Ectodermal cell (in vitro differentiated cells): Measurements from ENCODE around the gene SNAPC4.

Source experiments
- H3K27ac ChIP-seq: 2 replicates; pipeline ENCODE4 v1.7.0; 2013; ENCODE audit warnings: mild to moderate bottlenecking, low read depth, low read length; ENCODE audit not compliant: insufficient read depth, poor library complexity, severe bottlenecking
- H3K27me3 ChIP-seq: 2 replicates; pipeline ENCODE4 v1.7.0; 2013; ENCODE audit warnings: mild to moderate bottlenecking, low read length; ENCODE audit not compliant: insufficient read depth, control insufficient read depth, poor library complexity, severe bottlenecking
- H3K36me3 ChIP-seq: one replicate; pipeline ENCODE4 v1.7.0; 2013; ENCODE audit warnings: low read length; ENCODE audit not compliant: control insufficient read depth, insufficient read depth
- H3K4me1 ChIP-seq: one replicate; pipeline ENCODE4 v1.7.0; 2013; ENCODE audit warnings: low read length; ENCODE audit not compliant: control insufficient read depth, insufficient read depth
- H3K4me3 ChIP-seq: 2 replicates; pipeline ENCODE4 v1.7.0; 2013; ENCODE audit warnings: low read depth, low read length, control low read depth; ENCODE audit not compliant: insufficient read depth
- H3K9me3 ChIP-seq: 2 replicates; pipeline ENCODE4 v1.7.0; 2013; ENCODE audit warnings: mild to moderate bottlenecking, low read length, moderate library complexity; ENCODE audit not compliant: control insufficient read depth
- WGBS, 2 experiments: methylation state at CpG; one replicate each; pipeline ENCODE4 v1.1.7; 2013; ENCODE audit warnings: missing lambda C conversion rate in 2 of 2; 5-methylcytosine and 5-hydroxymethylcytosine counted together

Gene SNAPC4

GRCh38 chr9:136439481-136440408, 39.8 kb upstream of the SNAPC4 start, which contains the start of gene INPP5E:
Gene INPP5E, minus strand, starts transcription at chr9:136439845. Its CDS starts 426 bp downstream, at chr9:136439419.
- WGBS, 2 experiments = 13% methylated on average over 90 of the region's 90 CpGs
- Histone ChIP-seq H3K27ac (peak within 1 kb of the TSS; percentile 55), H3K4me1 (peaks cover 8% of the 10 kb centered on the region), H3K4me3 (peak within 1 kb of the TSS; percentile 86), H3K27me3 (no peaks in the 10 kb centered on the region), H3K36me3 (peaks cover 9% of the 10 kb centered on the region), H3K9me3 (no peaks in the 10 kb centered on the region)

DNA sequence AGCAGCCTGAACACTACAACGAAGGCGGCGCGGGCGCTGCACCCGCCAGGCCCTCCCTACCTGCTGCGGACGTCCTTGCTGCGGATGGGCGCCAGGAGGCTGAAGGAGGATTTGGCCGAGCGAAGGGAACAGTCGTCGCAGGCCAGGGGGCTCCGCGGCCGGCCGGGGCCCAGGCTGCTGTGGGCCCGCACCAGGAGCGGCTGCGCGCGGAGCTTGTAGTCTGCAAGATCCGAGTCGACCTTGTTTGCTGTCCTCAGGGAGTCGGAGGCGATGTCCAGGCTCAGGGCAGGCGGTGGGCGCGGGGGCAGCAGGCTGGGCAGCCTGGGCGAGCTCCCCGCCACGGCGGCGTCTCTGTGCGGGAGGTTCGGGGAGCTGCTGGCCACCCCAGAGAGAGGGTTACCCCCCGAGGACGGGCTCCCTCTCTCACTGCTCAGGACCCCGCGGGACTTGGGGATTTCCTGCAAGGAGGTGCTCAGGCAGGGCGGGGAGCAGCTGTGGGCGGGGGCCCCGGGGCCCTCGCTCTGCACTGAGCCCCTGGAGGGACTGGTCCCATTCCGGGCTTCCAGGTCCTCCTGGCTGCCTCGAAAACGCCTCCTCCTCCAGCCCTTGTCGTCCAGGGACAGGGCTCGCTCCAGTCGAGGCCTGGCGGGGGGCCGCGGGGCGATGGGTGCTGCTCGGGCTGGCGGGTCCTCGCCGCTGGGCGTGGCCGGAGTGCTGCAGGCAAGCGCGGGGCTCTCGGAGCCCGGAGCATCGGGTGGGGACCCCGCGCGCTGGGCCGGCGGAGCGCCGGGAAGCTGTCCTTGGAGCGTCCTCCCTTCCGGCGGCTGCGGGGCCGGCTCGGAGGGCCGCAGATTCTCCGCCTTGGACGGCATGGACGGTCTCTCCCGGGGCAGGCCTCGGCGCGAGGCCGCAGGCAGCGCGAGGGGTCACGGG, 38.8 kb upstream of the SNAPC4 start:
- H3K36me3 ChIP-seq = no peaks in the 10 kb centered on the region
- no peak overlapping the region for H3K27ac ChIP-seq
- H3K9me3 ChIP-seq = no peaks in the 10 kb centered on the region
- 1% methylated on average over 91 of the region's 91 CpGs for WGBS, 2 experiments
- H3K4me3 ChIP-seq = peak overlapping the region; percentile 86
- peaks cover 8% of the 10 kb centered on the region for H3K4me1 ChIP-seq
- H3K27me3 ChIP-seq = no peaks in the 10 kb centered on the region

GRCh38 chr9:136437839-136438547, 38.0 kb upstream of the SNAPC4 start:
- H3K4me3 ChIP-seq = peak overlapping the region; percentile 86
- no peaks in the 10 kb centered on the region for H3K9me3 ChIP-seq
- peaks cover 8% of the 10 kb centered on the region for H3K4me1 ChIP-seq
- H3K36me3 ChIP-seq = no peaks in the 10 kb centered on the region
- no peaks in the 10 kb centered on the region for H3K27me3 ChIP-seq
- H3K27ac ChIP-seq = no peak overlapping the region
- 60 to 62% methylated on average over 37 of the region's 37 CpGs for WGBS, 2 experiments

DNA sequence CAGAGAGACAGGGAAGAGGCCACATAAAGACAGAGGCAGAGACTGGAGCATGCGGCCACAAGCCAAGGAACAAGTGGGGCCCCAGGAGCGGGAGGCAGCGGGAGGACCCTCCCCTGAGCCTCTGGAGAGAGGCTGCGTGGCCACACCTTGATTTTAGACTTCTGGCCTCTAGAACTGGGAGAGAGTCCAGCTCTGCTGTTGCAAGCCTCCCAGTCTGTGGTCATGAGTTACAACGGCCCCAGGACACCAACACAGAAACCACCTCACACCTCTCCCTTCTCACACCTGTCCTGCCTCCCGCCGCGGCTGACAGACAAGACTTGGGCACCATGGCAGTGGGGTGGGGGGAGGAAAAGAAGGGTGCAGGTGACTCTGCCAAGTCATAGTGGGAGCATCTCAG, 37.5 kb upstream of the SNAPC4 start:
- Histone ChIP-seq H3K4me3 (peak overlapping the region; percentile 86), H3K36me3 (no peaks in the 10 kb centered on the region)

DNA sequence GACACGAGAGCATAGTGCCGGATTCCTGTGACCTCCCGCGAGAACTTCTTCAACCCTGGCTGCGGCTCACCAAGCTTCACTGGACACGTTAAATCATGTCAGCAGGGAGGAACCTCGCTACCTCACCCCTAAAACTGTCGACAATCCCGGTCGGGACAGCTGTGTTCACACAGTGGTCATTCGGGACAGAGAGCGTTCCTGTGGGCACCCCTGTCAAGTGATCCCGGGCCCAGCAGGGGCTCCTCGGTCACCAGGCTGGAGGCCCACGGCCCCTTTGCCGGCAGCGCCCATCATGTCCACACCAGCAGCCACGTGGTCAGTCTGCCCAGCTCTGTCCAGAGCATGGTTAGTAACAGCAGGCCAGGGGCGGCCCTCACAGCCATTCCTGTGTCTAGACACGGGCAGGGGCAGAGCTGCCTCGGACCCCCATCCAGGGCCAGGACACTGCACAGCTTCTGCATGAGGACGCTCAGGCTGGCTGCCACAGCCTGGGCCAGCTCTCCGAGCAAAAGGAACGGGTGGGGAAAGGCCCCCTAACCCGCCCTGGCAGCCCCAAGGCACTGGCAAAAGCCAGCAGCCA, 36.2 kb upstream of the SNAPC4 start:
- Histone ChIP-seq H3K4me1 (peaks cover 8% of the 10 kb centered on the region), H3K36me3 (no peaks in the 10 kb centered on the region), H3K9me3 (no peaks in the 10 kb centered on the region), H3K27ac (no peak overlapping the region), H3K27me3 (no peaks in the 10 kb centered on the region), H3K4me3 (no peak overlapping the region)
- WGBS, 2 experiments = 86% methylated on average over 25 of the region's 25 CpGs

More for the DNA sequence above, 37.5 kb upstream of the SNAPC4 start:
- H3K27ac ChIP-seq = no peak overlapping the region
- H3K9me3 ChIP-seq = no peaks in the 10 kb centered on the region
- peaks cover 8% of the 10 kb centered on the region for H3K4me1 ChIP-seq
- WGBS, 2 experiments = 94 to 96% methylated on average over 8 of the region's 8 CpGs
- H3K27me3 ChIP-seq = no peaks in the 10 kb centered on the region

DNA sequence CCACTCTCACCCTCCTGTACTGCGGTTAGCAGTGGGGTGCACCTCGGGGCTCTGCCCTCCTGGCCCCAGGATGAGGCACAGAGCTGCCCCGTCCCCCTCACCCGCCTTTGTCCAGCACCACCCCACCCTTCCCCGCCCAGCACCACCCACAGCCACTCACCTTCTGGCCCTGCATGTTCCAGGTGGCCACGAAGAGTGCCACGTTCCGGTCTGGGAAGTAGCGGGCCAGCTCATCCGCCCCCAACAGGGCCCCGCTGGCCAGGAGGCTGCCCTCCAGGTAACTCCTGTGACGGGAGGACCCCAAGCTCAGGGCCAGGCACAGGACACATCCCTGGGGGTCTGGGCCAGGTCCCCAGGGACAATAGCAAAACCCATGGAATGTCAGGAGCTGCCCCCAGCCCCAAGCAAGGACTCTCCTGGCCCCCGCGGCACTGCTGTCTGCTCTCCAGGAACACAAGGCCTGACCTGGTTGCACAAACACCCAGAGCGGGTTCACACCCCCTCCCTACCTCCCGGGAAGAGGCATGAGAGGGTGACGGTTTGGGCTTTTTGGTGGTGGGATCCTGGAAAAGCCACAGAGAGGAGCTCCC, 34.7 kb upstream of the SNAPC4 start:
- WGBS, 2 experiments = 95 to 96% methylated on average over 17 of the region's 17 CpGs
- Histone ChIP-seq H3K27me3 (no peaks in the 10 kb centered on the region), H3K9me3 (no peaks in the 10 kb centered on the region), H3K4me3 (no peak overlapping the region), H3K36me3 (peaks cover 10% of the 10 kb centered on the region), H3K4me1 (peaks cover 8% of the 10 kb centered on the region), H3K27ac (no peak overlapping the region)

DNA sequence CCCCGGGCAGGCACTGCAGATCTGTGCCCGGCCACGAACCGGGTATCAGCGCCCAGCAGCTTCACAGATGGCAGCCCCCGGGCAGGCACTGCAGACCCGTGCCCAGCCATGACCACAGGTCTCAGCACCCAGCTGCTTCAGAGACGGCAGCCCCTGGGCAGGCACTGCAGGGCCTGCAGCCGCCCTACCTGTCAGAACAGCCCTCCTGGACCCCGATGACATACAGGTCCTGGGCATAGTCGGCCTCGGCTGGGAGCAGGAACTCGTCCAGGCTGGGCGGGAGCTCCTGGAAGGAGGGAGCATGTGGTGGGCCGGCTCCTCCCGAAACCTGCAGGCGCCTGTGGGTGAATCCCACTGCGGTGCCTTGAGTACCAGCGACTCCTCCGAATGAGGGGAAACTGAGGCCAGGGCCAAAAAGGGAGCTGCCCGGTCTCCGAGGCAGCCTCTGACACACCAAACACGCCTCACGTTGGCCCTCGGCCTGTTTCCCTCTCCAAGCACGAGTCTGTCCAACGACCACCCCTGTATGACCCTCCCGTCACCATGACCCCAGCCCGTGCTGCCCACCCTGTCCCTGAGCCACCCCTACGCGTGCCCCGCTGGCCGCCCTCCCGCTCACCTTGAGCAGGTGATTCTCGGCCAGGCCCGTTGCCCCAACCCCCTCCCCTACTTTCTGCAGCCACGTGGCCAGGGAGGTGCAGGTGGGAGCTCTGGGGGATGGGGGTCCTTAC, 34.0 kb upstream of the SNAPC4 start:
- WGBS, 2 experiments = 95 to 96% methylated on average over 37 of the region's 37 CpGs
- peaks cover 17% of the 10 kb centered on the region for H3K36me3 ChIP-seq
- H3K27ac ChIP-seq = no peak overlapping the region
- H3K27me3 ChIP-seq = no peaks in the 10 kb centered on the region
- H3K4me3 ChIP-seq = no peak overlapping the region
- H3K9me3 ChIP-seq = no peaks in the 10 kb centered on the region
- H3K4me1 ChIP-seq = peaks cover 8% of the 10 kb centered on the region

DNA sequence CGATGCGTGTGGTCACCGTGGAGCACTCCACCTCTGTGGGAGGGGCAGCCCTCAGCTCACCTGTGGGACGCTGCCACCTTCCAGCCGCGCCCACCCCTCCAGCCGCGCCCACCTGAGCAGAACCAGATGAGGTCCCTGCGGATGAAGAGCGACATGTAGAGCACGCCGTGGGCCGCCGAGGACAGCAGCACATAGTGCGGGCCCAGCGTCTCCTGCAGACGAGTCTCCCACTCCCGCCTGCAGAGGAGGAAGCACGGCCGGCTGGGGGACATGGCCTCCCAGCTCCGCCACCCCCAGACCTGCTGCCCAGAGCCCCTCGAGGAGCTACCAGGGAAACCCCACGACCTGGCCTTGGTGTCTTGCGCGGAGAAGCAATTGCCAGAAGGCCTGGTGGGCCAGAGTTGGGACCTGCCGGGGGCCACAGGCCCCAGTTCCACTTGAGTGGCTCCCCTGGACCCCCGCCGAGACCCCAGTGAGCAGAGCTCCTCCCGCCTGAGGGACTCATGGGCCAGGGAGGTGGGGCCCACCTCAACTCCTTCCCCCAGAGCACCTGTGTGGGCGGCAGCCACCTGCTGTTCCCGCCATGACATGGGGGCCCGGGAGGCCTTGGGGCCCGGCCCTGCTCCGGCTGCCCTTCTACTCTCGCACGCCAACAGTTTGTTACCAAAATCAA, 33.2 kb upstream of the SNAPC4 start:
- H3K27me3 ChIP-seq = no peaks in the 10 kb centered on the region
- H3K27ac ChIP-seq = no peak overlapping the region
- no peaks in the 10 kb centered on the region for H3K9me3 ChIP-seq
- 89 to 90% methylated on average over 36 of the region's 36 CpGs for WGBS, 2 experiments
- H3K36me3 ChIP-seq = peaks cover 17% of the 10 kb centered on the region
- H3K4me1 ChIP-seq = peaks cover 8% of the 10 kb centered on the region
- H3K4me3 ChIP-seq = no peak overlapping the region
